H1 (cell line): Measurements from ENCODE around the gene LAMP5. TPM values are rescaled to one million over a fixed set of nuclear protein-coding genes. Genes with fewer than 3 reads are reported as not detected.

Experiments used
- CTCF ChIA-PET: fragments of 300-600 bp; sonication (Branson Sonifier 250); formaldehyde crosslinking; loops from one replicate; lab custom pipeline; 2021; ENCODE audit not compliant: partially characterized antibody; lab: Charles Lee
- POLR2A ChIA-PET: fragments of 300-600 bp; sonication (Branson Sonifier 250); formaldehyde crosslinking; loops from one replicate; lab custom pipeline; 2021; ENCODE audit warnings: inconsistent platforms; ENCODE audit not compliant: partially characterized antibody; lab: Charles Lee
- DNase-seq, 2 experiments: peaks; one replicate each; pipeline versions ENCODE4 v3.0.0 to v3.0.0-alpha.2; 2010 to 2022; ENCODE audit warnings: low spot score in 2 of 2, low read depth in 1 of 2, mixed read lengths in 1 of 2
- FAIRE-seq: peaks from 2 replicates; lab custom pipeline; 2011; peaks lifted over from hg19 to GRCh38; lab: Jason Lieb, UNC
- H2AFZ ChIP-seq: 2 replicates; pipeline ENCODE4 v1.8.1; 2012; ENCODE audit warnings: low read length, inconsistent platforms
- H2AK5ac ChIP-seq: 2 replicates; pipeline ENCODE4 v1.6.1; 2013; ENCODE audit warnings: low read depth, low read length
- H2BK120ac ChIP-seq: replicated peaks from 2 replicates; pipeline ENCODE3; 2013; ENCODE audit warnings: low read depth, low read length, inconsistent platforms
- H2BK12ac ChIP-seq: 2 replicates; pipeline ENCODE4 v1.6.1; 2013; ENCODE audit warnings: low read depth, low read length
- H2BK15ac ChIP-seq: 2 replicates; pipeline ENCODE4 v1.6.1; 2013; ENCODE audit warnings: low read length
- H2BK20ac ChIP-seq: 2 replicates; pipeline ENCODE4 v1.6.1; 2013; ENCODE audit warnings: low read length
- H2BK5ac ChIP-seq: 2 replicates; pipeline ENCODE4 v1.6.1; 2013; ENCODE audit warnings: low read depth, low read length
- H3K14ac ChIP-seq: 2 replicates; pipeline ENCODE4 v1.6.1; 2013; ENCODE audit warnings: inconsistent platforms; ENCODE audit not compliant: insufficient read length
- H3K18ac ChIP-seq: 2 replicates; pipeline ENCODE4 v1.6.1; 2013; ENCODE audit warnings: low read length; ENCODE audit errors: extremely low read depth
- H3K23ac ChIP-seq: 2 replicates; pipeline ENCODE4 v1.6.1; 2013; ENCODE audit warnings: inconsistent platforms; ENCODE audit not compliant: insufficient read length
- H3K23me2 ChIP-seq: 2 replicates; pipeline ENCODE4 v1.6.1; 2013; ENCODE audit warnings: low read depth, low read length
- H3K27ac ChIP-seq: 2 replicates; pipeline ENCODE4 v1.6.1; 2011; ENCODE audit warnings: low read depth, low read length, inconsistent platforms
- H3K27me3 ChIP-seq, 4 experiments: replicated peaks in 1 of 4; 1 replicate in 1 of 4; 2 replicates in 3 of 4; pipeline versions ENCODE4 v1.6.1 to v1.8.1; 2011 to 2013; ENCODE audit warnings: low read length in 3 of 4, mild to moderate bottlenecking in 3 of 4, inconsistent platforms in 2 of 4, mixed read lengths in 2 of 4, moderate library complexity in 1 of 4; ENCODE audit not compliant: control insufficient read depth in 3 of 4, insufficient read depth in 3 of 4; ENCODE audit errors: extremely low read depth in 1 of 4
- H3K36me3 ChIP-seq, 4 experiments: 2 replicates each; pipeline versions ENCODE4 v1.6.1 to v1.8.1; 2011 to 2013; ENCODE audit warnings: mild to moderate bottlenecking in 4 of 4, low read length in 3 of 4, moderate library complexity in 2 of 4, control low read depth in 1 of 4, inconsistent platforms in 1 of 4; ENCODE audit not compliant: insufficient read depth in 4 of 4, control insufficient read depth in 2 of 4
- H3K4ac ChIP-seq: replicated peaks from 2 replicates; pipeline ENCODE3; 2013; ENCODE audit warnings: low read length, low read depth, mixed read lengths, inconsistent platforms; ENCODE audit not compliant: insufficient read length
- H3K4me1 ChIP-seq, 4 experiments: replicated peaks in 1 of 4; 1 replicate in 1 of 4; 2 replicates in 3 of 4; pipeline versions ENCODE4 v1.6.1 to v1.8.1; 2011 to 2013; ENCODE audit warnings: low read length in 3 of 4, inconsistent platforms in 2 of 4, mixed read lengths in 1 of 4; ENCODE audit not compliant: insufficient read depth in 4 of 4, control insufficient read depth in 3 of 4
- H3K4me2 ChIP-seq, 2 experiments: 2 replicates each; pipeline versions ENCODE4 v1.6.1 to v1.8.1; 2011 to 2013; ENCODE audit warnings: low read depth in 2 of 2, low read length in 2 of 2, control low read depth in 1 of 2, inconsistent platforms in 1 of 2, mild to moderate bottlenecking in 1 of 2; ENCODE audit not compliant: insufficient read depth in 1 of 2
- H3K4me3 ChIP-seq, 4 experiments: fragments of 200-600, 300-600 bp in 1 of 4; sonication (generic), shearing (Covaris generic), sonication (Bioruptor Twin) in 1 of 4; 2 replicates each; pipeline versions ENCODE4 v1.5.1 to v1.8.1; 2011 to 2016; ENCODE audit warnings: low read length in 4 of 4, low read depth in 3 of 4, control low read depth in 2 of 4, inconsistent platforms in 2 of 4, mild to moderate bottlenecking in 2 of 4, mixed read lengths in 1 of 4, moderate library complexity in 1 of 4; ENCODE audit not compliant: insufficient read depth in 2 of 4; ENCODE audit errors: extremely low read depth in 1 of 4
- H3K56ac ChIP-seq: replicated peaks from 2 replicates; pipeline ENCODE3; 2013; ENCODE audit warnings: low read depth, mild to moderate bottlenecking, mixed read lengths, low read length, inconsistent platforms; ENCODE audit not compliant: insufficient read length
- H3K79me1 ChIP-seq: 2 replicates; pipeline ENCODE4 v1.6.1; 2013; ENCODE audit warnings: low read depth, low read length, control low read depth
- H3K79me2 ChIP-seq, 2 experiments: 2 replicates each; pipeline versions ENCODE4 v1.6.1 to v1.8.1; 2012 to 2013; ENCODE audit warnings: low read length in 2 of 2, mild to moderate bottlenecking in 2 of 2, inconsistent platforms in 1 of 2; ENCODE audit not compliant: insufficient read depth in 2 of 2, control insufficient read depth in 1 of 2
- H3K9ac ChIP-seq, 4 experiments: replicated peaks in 1 of 4; 1 replicate in 1 of 4; 2 replicates in 3 of 4; pipeline versions ENCODE4 v1.6.1 to v1.8.1; 2011 to 2013; ENCODE audit warnings: low read depth in 3 of 4, low read length in 3 of 4, control low read depth in 2 of 4, mild to moderate bottlenecking in 2 of 4, moderate library complexity in 2 of 4, inconsistent platforms in 1 of 4; ENCODE audit errors: extremely low read depth in 1 of 4
- H3K9me3 ChIP-seq, 2 experiments: 2 replicates each; pipeline versions ENCODE4 v1.6.1 to v1.8.1; 2012 to 2013; ENCODE audit warnings: mild to moderate bottlenecking in 2 of 2, moderate library complexity in 2 of 2, control low read depth in 1 of 2, inconsistent platforms in 1 of 2, low read depth in 1 of 2, low read length in 1 of 2, mixed read lengths in 1 of 2; ENCODE audit not compliant: insufficient read depth in 2 of 2
- H4K20me1 ChIP-seq, 2 experiments: replicated peaks in 1 of 2; 2 replicates each; pipeline versions ENCODE3 to v1.8.1; 2011 to 2013; ENCODE audit warnings: inconsistent platforms in 2 of 2, low read length in 2 of 2, mild to moderate bottlenecking in 1 of 2; ENCODE audit not compliant: insufficient read depth in 2 of 2, control insufficient read depth in 1 of 2
- H4K5ac ChIP-seq: 2 replicates; pipeline ENCODE4 v1.6.1; 2013; ENCODE audit warnings: low read length, low read depth, mixed read lengths, inconsistent platforms; ENCODE audit not compliant: insufficient read length
- H4K8ac ChIP-seq: 2 replicates; pipeline ENCODE4 v1.8.0; 2013; ENCODE audit warnings: mild to moderate bottlenecking, moderate library complexity, low read length, inconsistent platforms; ENCODE audit not compliant: insufficient read depth; ENCODE audit errors: extremely low read depth
- H4K91ac ChIP-seq: replicated peaks from 2 replicates; pipeline ENCODE3; 2013; ENCODE audit warnings: low read length, mixed read lengths, inconsistent platforms; ENCODE audit not compliant: insufficient read length
- BCL11A ChIP-seq, 2 experiments: IDR thresholded peaks; one replicate each; pipeline ENCODE4 v1.6.1; 2011; ENCODE audit warnings: low read depth in 2 of 2, low read length in 2 of 2, mild to moderate bottlenecking in 2 of 2
- CBX8 ChIP-seq: fragments of 300-800, 300-1000 bp; sonication (generic); IDR thresholded peaks from 2 replicates; pipeline ENCODE4 v1.7.1; 2016; ENCODE audit warnings: low read depth, low read length, borderline replicate concordance
- E2F6 ChIP-seq: IDR thresholded peaks from 2 replicates; pipeline ENCODE4 v1.6.1; 2012; ENCODE audit warnings: inconsistent platforms
- EGR1 ChIP-seq: IDR thresholded peaks from 2 replicates; pipeline ENCODE4 v1.6.1; 2011; ENCODE audit warnings: low read depth, low read length, borderline replicate concordance
- GABPA ChIP-seq: IDR thresholded peaks from 2 replicates; pipeline ENCODE4 v1.6.1; 2011; ENCODE audit warnings: mild to moderate bottlenecking, low read length, moderate library complexity, borderline replicate concordance; ENCODE audit not compliant: insufficient read depth
- KDM5A ChIP-seq: fragments of 200-600 bp; IDR thresholded peaks from 2 replicates; pipeline ENCODE4 v1.7.1; 2012; ENCODE audit warnings: mild to moderate bottlenecking, low read length, inconsistent platforms, mixed read lengths
- NANOG ChIP-seq: IDR thresholded peaks from 2 replicates; pipeline ENCODE4 v1.6.1; 2011; ENCODE audit warnings: low read length, low read depth, mild to moderate bottlenecking, inconsistent platforms; ENCODE audit not compliant: insufficient read depth, poor library complexity, severe bottlenecking
- POU5F1 ChIP-seq: IDR thresholded peaks from 2 replicates; pipeline ENCODE4 v1.6.1; 2011; ENCODE audit warnings: low read depth, mild to moderate bottlenecking, low read length, moderate library complexity
- RFX5 ChIP-seq: IDR thresholded peaks from 2 replicates; pipeline ENCODE4 v1.6.1; 2011; ENCODE audit warnings: low read depth, low read length, improper control_type of control experiment, borderline replicate concordance
- SAP30 ChIP-seq: fragments of 300-600 bp; sonication (generic); IDR thresholded peaks from 2 replicates; pipeline ENCODE4 v1.7.1; 2012; ENCODE audit warnings: low read length, moderate library complexity, mild to moderate bottlenecking, inconsistent platforms; ENCODE audit not compliant: insufficient read depth, insufficient replicate concordance
- TBP ChIP-seq: IDR thresholded peaks from 2 replicates; pipeline ENCODE4 v1.6.1; 2011; ENCODE audit warnings: low read depth, low read length, improper control_type of control experiment
- WGBS, 2 experiments: shearing (Covaris generic) in 1 of 2; methylation state at CpG; one replicate each; pipeline versions ENCODE4 v1.1.6 to v1.1.7; 2013 to 2015; ENCODE audit warnings: low lambda C conversion rate in 2 of 2, mixed read lengths in 2 of 2, inconsistent platforms in 1 of 2, low coverage in 1 of 2, missing lambda C conversion rate in 1 of 2; ENCODE audit not compliant: insufficient replicate concordance in 2 of 2, insufficient coverage in 1 of 2, insufficient read length in 1 of 2; ENCODE audit errors: extremely low coverage in 1 of 2, missing lambda C conversion rate in 1 of 2; 5-methylcytosine and 5-hydroxymethylcytosine counted together
- polyA plus RNA-seq, 7 experiments: library from polyadenylated mRNA; depleted of rRNA in 3 of 7; stranded (reverse) in 5 of 7; unstranded in 2 of 7; fragments of >200 nt in 5 of 7; fragments of 200-250 nt in 2 of 7; gene quantifications; 1 replicate in 5 of 7; 2 replicates in 1 of 7; 4 replicates in 1 of 7; pipeline versions ENCODE4 v1.2.1 to v1.2.3, GENCODE V29; 2011 to 2013; ENCODE audit warnings: missing spikeins in 2 of 7, mixed read lengths in 2 of 7
- total RNA-seq: library from RNA; stranded (reverse); fragmentation: NEBNext Ultra II Directional; extraction: Animal tissue kit (Norgen Biotek cat#: 25700); gene quantifications from 2 replicates; pipeline ENCODE4 v1.2.1, GENCODE V29; 2021

The LAMP5 gene
- total and polyA plus RNA-seq, 2 of the 8 experiments (the other 6 are each of a cell fraction or from before 2014, with no cell fraction given): 0.22 to 1.9 TPM

- H4K20me1 ChIP-seq: no peaks in the 10 kb centered on the region
- H3K23ac ChIP-seq: no peak overlapping the region
- no peak overlapping the region for H2AFZ ChIP-seq
- no peak overlapping the region for H3K27ac ChIP-seq
- no peak overlapping the region for H3K4me2 ChIP-seq
- H3K27me3 ChIP-seq: no peaks in the 10 kb centered on the region
- H2AK5ac ChIP-seq: no peak overlapping the region
- H2BK12ac ChIP-seq: no peak overlapping the region
- H3K4ac ChIP-seq: no peak overlapping the region
- no peak overlapping the region for H2BK20ac ChIP-seq
- TF ChIP-seq BCL11A (IDR thresholded peaks at IDR 0.05; ENCODE audit: low read depth in 2 of 2, low read length in 2 of 2) (no peak), SAP30 (no peak), RFX5 (no peak), CBX8 (no peak), NANOG (no peak), EGR1 (no peak), KDM5A (no peak), E2F6 (no peak), POU5F1 (no peak), TBP (no peak), GABPA (no peak)
- H4K91ac ChIP-seq: no peak overlapping the region
- POLR2A ChIA-PET: no interaction called here
- H3K36me3 ChIP-seq: no peaks in the 10 kb centered on the region
- DNase-seq (no peak), FAIRE-seq (no peak)
- no peak overlapping the region for H3K4me3 ChIP-seq
- CTCF ChIA-PET: interaction anchor here (1.1 kb wide), 1 partner anchor 9 kb away, joined by 6 read pairs; no protein-coding TSS in a partner anchor
- H3K56ac ChIP-seq: no peak overlapping the region
- no peak overlapping the region for H3K18ac ChIP-seq
- H3K23me2 ChIP-seq: no peaks in the 10 kb centered on the region
- 84% methylated on average over 2 of the region's 2 CpGs; no CpG with 5 or more reads in 1 of the 2 experiments for WGBS, 2 experiments
- no peak overlapping the region for H2BK5ac ChIP-seq
- H4K8ac ChIP-seq: no peak overlapping the region
- H2BK15ac ChIP-seq: no peak overlapping the region
- no peak overlapping the region for H4K5ac ChIP-seq
- no peak overlapping the region for H2BK120ac ChIP-seq
- H3K79me1 ChIP-seq: no peaks in the 10 kb centered on the region
- H3K9me3 ChIP-seq: no peaks in the 10 kb centered on the region
- no peak overlapping the region for H3K9ac ChIP-seq
- H3K79me2 ChIP-seq: no peaks in the 10 kb centered on the region
- no peak overlapping the region for H3K14ac ChIP-seq
- H3K4me1 ChIP-seq: no peaks in the 10 kb centered on the region
These were observed 36.5 kb downstream of the LAMP5 start for GRCh38 chr20:9550871-9551270.
